Globus pallidus (tissue), 1 donor: Measurements from ENCODE around the gene NSF.
"Not testable (repeated sequence)": the region's sequence is repeated elsewhere in the genome, so short reads cannot be mapped to it uniquely, and the experiment has no call there.

Experiments
- DNase-seq: peaks from one replicate; pipeline ENCODE4 v3.0.0-alpha.2; 2015; ENCODE audit warnings: low spot score

NSF gene

GRCh38 chr17:46774108-46774737, 183.8 kb downstream of the NSF start:
- no peak for DNase-seq

GRCh38 chr17:46776298-46777005, 186.0 kb downstream of the NSF start:
- DNase-seq: no peak

- DNase-seq: no peak
Observed at GRCh38 chr17:46777943-46778915, 187.8 kb downstream of the NSF start.

GRCh38 chr17:46780003-46780373, 189.5 kb downstream of the NSF start:
- no peak for DNase-seq

GRCh38 chr17:46782250-46782953, 191.9 kb downstream of the NSF start:
- no peak for DNase-seq

GRCh38 chr17:46783031-46783593, 192.6 kb downstream of the NSF start:
- DNase-seq: no peak

- DNase-seq: no peak
Observed at GRCh38 chr17:46785696-46786095, 195.2 kb downstream of the NSF start.

GRCh38 chr17:46787478-46787877, 197.0 kb downstream of the NSF start:
- DNase-seq: no peak

GRCh38 chr17:46788300-46788699, 197.8 kb downstream of the NSF start:
- no peak for DNase-seq

GRCh38 chr17:46788796-46789195, 198.3 kb downstream of the NSF start:
- no peak for DNase-seq

GRCh38 chr17:46789610-46790009, 199.1 kb downstream of the NSF start:
- DNase-seq: no peak

GRCh38 chr17:46790216-46790615, 199.7 kb downstream of the NSF start:
- DNase-seq: no peak

GRCh38 chr17:46791531-46791930, 201.1 kb downstream of the NSF start:
- no peak for DNase-seq

- DNase-seq: no peak
Observed at GRCh38 chr17:46792071-46792470, 201.6 kb downstream of the NSF start.

- not testable (repeated sequence) for DNase-seq
Observed at GRCh38 chr17:46793023-46793422, 202.6 kb downstream of the NSF start.

GRCh38 chr17:46793541-46793940, 203.1 kb downstream of the NSF start:
- DNase-seq: no peak

- DNase-seq: no peak
Observed at GRCh38 chr17:46794318-46794717, 203.8 kb downstream of the NSF start.

GRCh38 chr17:46795379-46795952, 205.0 kb downstream of the NSF start:
- no peak for DNase-seq

GRCh38 chr17:46796084-46796483, 205.6 kb downstream of the NSF start:
- no peak for DNase-seq

GRCh38 chr17:46796524-46796923, 206.1 kb downstream of the NSF start:
- no peak for DNase-seq

GRCh38 chr17:46796956-46797530, 206.6 kb downstream of the NSF start:
- no peak for DNase-seq
